ENCODE measurements around the gene INSYN2B.

The INSYN2B gene

GRCh38 chr5:169908864-169909263 lies 71.4 kb downstream of the INSYN2B start:
- no peaks in the 10 kb centered on the region for H3K27me3 ChIP-seq (ENCODE audit: insufficient read depth, poor library complexity, severe bottlenecking)
- no peak for DNase-seq (ENCODE audit: low read depth in 1 of 2, low spot score in 1 of 2)
- H3K27ac ChIP-seq (replicated peaks) = no peak overlapping the region
- no peak overlapping the region for H3K4me3 ChIP-seq (replicated peaks; ENCODE audit: insufficient read depth, low read length)
- TF ChIP-seq CTCF (IDR thresholded peaks at IDR 0.05; ENCODE audit: insufficient read depth, low read length) (no peak), GABPA (IDR thresholded peaks at IDR 0.05; ENCODE audit: low read depth) (no peak), SPI1 (IDR thresholded peaks at IDR 0.05; ENCODE audit: borderline replicate concordance, low read depth) (no peak), POLR2AphosphoS5 (IDR thresholded peaks at IDR 0.05; ENCODE audit: low read depth) (no peak)
- TF ChIP-seq, protein P1, sequence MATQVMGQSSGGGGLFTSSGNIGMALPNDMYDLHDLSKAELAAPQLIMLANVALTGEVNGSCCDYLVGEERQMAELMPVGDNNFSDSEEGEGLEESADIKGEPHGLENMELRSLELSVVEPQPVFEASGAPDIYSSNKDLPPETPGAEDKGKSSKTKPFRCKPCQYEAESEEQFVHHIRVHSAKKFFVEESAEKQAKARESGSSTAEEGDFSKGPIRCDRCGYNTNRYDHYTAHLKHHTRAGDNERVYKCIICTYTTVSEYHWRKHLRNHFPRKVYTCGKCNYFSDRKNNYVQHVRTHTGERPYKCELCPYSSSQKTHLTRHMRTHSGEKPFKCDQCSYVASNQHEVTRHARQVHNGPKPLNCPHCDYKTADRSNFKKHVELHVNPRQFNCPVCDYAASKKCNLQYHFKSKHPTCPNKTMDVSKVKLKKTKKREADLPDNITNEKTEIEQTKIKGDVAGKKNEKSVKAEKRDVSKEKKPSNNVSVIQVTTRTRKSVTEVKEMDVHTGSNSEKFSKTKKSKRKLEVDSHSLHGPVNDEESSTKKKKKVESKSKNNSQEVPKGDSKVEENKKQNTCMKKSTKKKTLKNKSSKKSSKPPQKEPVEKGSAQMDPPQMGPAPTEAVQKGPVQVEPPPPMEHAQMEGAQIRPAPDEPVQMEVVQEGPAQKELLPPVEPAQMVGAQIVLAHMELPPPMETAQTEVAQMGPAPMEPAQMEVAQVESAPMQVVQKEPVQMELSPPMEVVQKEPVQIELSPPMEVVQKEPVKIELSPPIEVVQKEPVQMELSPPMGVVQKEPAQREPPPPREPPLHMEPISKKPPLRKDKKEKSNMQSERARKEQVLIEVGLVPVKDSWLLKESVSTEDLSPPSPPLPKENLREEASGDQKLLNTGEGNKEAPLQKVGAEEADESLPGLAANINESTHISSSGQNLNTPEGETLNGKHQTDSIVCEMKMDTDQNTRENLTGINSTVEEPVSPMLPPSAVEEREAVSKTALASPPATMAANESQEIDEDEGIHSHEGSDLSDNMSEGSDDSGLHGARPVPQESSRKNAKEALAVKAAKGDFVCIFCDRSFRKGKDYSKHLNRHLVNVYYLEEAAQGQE (IDR thresholded peaks at IDR 0.05; ENCODE audit: insufficient replicate concordance, low read depth) = no peak

GRCh38 chr5:169906745-169907649 lies 73.3 kb downstream of the INSYN2B start:
- no peak overlapping the region for H3K27ac ChIP-seq (replicated peaks)
- TF ChIP-seq GABPA (IDR thresholded peaks at IDR 0.05; ENCODE audit: low read depth) = no peak
- no peak for TF ChIP-seq CTCF (IDR thresholded peaks at IDR 0.05; ENCODE audit: insufficient read depth, low read length)
- TF ChIP-seq, protein P1 (IDR thresholded peaks at IDR 0.05; ENCODE audit: insufficient replicate concordance, low read depth) = no peak
- TF ChIP-seq SPI1 (IDR thresholded peaks at IDR 0.05; ENCODE audit: borderline replicate concordance, low read depth) = no peak
- TF ChIP-seq POLR2AphosphoS5 (IDR thresholded peaks at IDR 0.05; ENCODE audit: low read depth) = no peak
- no peak for DNase-seq (ENCODE audit: low read depth in 1 of 2, low spot score in 1 of 2)
- no peaks in the 10 kb centered on the region for H3K27me3 ChIP-seq (ENCODE audit: insufficient read depth, poor library complexity, severe bottlenecking)
- no peak overlapping the region for H3K4me3 ChIP-seq (replicated peaks; ENCODE audit: insufficient read depth, low read length)

GRCh38 chr5:169905017-169905416 lies 75.3 kb downstream of the INSYN2B start:
- Histone ChIP-seq H3K27me3 (ENCODE audit: insufficient read depth, poor library complexity, severe bottlenecking) (no peaks in the 10 kb centered on the region), H3K4me3 (replicated peaks; ENCODE audit: insufficient read depth, low read length) (no peak overlapping the region), H3K27ac (replicated peaks) (no peak overlapping the region)
- TF ChIP-seq, protein P1 (IDR thresholded peaks at IDR 0.05; ENCODE audit: insufficient replicate concordance, low read depth) = no peak
- no peak for TF ChIP-seq SPI1 (IDR thresholded peaks at IDR 0.05; ENCODE audit: borderline replicate concordance, low read depth)
- TF ChIP-seq POLR2AphosphoS5 (IDR thresholded peaks at IDR 0.05; ENCODE audit: low read depth) = no peak
- no peak for TF ChIP-seq CTCF (IDR thresholded peaks at IDR 0.05; ENCODE audit: insufficient read depth, low read length)
- TF ChIP-seq GABPA (IDR thresholded peaks at IDR 0.05; ENCODE audit: low read depth) = no peak
- no peak for DNase-seq (ENCODE audit: low read depth in 1 of 2, low spot score in 1 of 2)

Data from HL-60 (cell line).